Liver (tissue), 3 donors: ENCODE measurements around the gene RRN3.
"Not testable (repeated sequence)": the region's sequence is repeated elsewhere in the genome, so short reads cannot be mapped to it uniquely, and the experiment has no call there.

ENCODE experiments used
- EGR1 ChIP-seq, 2 donors: IDR thresholded peaks; 2 replicates each; pipeline ENCODE4 v1.6.1; 2016 to 2018; ENCODE audit warnings: antibody characterized with exemption in 2 of 2, low read depth in 2 of 2
- FOXA1 ChIP-seq: IDR thresholded peaks from 2 replicates; pipeline ENCODE4 v1.6.1; 2016; ENCODE audit warnings: antibody characterized with exemption
- FOXA2 ChIP-seq: IDR thresholded peaks from 2 replicates; pipeline ENCODE4 v1.6.1; 2016; ENCODE audit warnings: antibody characterized with exemption
- HNF4G ChIP-seq: IDR thresholded peaks from 2 replicates; pipeline ENCODE4 v1.6.1; 2016; ENCODE audit warnings: antibody characterized with exemption
- JUND ChIP-seq, 2 donors: IDR thresholded peaks; 2 replicates each; pipeline ENCODE4 v1.6.1; 2016; ENCODE audit warnings: antibody characterized with exemption in 2 of 2
- MAX ChIP-seq: IDR thresholded peaks from 2 replicates; pipeline ENCODE4 v1.6.1; 2016; ENCODE audit warnings: antibody characterized with exemption
- RAD21 ChIP-seq, 2 donors: IDR thresholded peaks; 2 replicates each; pipeline ENCODE4 v1.6.1; 2016; ENCODE audit warnings: antibody characterized with exemption in 2 of 2, mild to moderate bottlenecking in 2 of 2
- RXRA ChIP-seq, 2 donors: IDR thresholded peaks; 2 replicates each; pipeline ENCODE4 v1.6.1; 2017 to 2018; ENCODE audit warnings: antibody characterized with exemption in 2 of 2, mild to moderate bottlenecking in 1 of 2
- TAF1 ChIP-seq: conservative IDR thresholded peaks from 2 replicates; pipeline ENCODE4 v1.6.1; 2016; ENCODE audit warnings: antibody characterized with exemption, mild to moderate bottlenecking
- TF ChIP-seq, protein P1 (sequence below): fragments of 150-350 bp; IDR thresholded peaks from 2 replicates; pipeline ENCODE4 v1.5.1; 2017; ENCODE audit warnings: improper control_type of control experiment, low read depth, low read length; ENCODE audit not compliant: missing input control
- TF ChIP-seq, protein P2 (sequence below): IDR thresholded peaks from 2 replicates; pipeline ENCODE4 v1.6.1; 2016; ENCODE audit warnings: antibody characterized with exemption, mild to moderate bottlenecking
- TF ChIP-seq, protein P3 (sequence below): IDR thresholded peaks from 2 replicates; pipeline ENCODE4 v1.6.1; 2016; ENCODE audit warnings: antibody characterized with exemption
- donor health status: healthy.
- donor health status: healthy.

DNA sequence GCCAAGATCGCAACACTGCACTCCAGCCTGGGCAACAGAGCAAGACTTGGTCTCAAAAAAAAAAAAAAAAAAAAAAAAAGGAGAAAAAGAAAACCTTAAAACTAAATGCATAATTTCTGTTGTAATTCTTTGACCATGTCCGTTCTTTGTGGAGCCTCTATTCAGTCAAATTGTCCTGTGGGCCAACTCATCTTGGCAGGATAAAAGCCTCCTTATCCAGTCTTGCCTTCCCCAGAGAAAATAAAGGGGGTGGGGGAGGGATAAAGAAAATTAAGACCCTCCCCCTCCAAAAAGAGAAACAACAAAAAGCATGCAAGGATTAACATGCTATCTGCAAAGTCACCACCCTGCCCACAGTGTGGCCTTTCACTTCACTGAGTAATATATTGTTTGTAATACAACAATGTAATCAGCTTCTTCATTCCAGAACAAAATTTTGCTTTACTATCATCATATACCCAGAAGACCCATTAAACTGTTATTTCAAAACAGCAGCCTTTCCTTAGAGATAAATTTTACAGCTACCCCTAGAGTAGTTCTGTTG lies 5.4 kb upstream of the RRN3 start:
- TF ChIP-seq MAX; RAD21 (IDR thresholded peaks at IDR 0.05); HNF4G; EGR1 (IDR thresholded peaks at IDR 0.05; ENCODE audit: low read depth in 2 of 2); TAF1; FOXA1; JUND (IDR thresholded peaks at IDR 0.05); FOXA2; RXRA (IDR thresholded peaks at IDR 0.05): not testable (repeated sequence)
- TF ChIP-seq, protein P1, sequence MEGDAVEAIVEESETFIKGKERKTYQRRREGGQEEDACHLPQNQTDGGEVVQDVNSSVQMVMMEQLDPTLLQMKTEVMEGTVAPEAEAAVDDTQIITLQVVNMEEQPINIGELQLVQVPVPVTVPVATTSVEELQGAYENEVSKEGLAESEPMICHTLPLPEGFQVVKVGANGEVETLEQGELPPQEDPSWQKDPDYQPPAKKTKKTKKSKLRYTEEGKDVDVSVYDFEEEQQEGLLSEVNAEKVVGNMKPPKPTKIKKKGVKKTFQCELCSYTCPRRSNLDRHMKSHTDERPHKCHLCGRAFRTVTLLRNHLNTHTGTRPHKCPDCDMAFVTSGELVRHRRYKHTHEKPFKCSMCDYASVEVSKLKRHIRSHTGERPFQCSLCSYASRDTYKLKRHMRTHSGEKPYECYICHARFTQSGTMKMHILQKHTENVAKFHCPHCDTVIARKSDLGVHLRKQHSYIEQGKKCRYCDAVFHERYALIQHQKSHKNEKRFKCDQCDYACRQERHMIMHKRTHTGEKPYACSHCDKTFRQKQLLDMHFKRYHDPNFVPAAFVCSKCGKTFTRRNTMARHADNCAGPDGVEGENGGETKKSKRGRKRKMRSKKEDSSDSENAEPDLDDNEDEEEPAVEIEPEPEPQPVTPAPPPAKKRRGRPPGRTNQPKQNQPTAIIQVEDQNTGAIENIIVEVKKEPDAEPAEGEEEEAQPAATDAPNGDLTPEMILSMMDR = not testable (repeated sequence)
- TF ChIP-seq, protein P2, sequence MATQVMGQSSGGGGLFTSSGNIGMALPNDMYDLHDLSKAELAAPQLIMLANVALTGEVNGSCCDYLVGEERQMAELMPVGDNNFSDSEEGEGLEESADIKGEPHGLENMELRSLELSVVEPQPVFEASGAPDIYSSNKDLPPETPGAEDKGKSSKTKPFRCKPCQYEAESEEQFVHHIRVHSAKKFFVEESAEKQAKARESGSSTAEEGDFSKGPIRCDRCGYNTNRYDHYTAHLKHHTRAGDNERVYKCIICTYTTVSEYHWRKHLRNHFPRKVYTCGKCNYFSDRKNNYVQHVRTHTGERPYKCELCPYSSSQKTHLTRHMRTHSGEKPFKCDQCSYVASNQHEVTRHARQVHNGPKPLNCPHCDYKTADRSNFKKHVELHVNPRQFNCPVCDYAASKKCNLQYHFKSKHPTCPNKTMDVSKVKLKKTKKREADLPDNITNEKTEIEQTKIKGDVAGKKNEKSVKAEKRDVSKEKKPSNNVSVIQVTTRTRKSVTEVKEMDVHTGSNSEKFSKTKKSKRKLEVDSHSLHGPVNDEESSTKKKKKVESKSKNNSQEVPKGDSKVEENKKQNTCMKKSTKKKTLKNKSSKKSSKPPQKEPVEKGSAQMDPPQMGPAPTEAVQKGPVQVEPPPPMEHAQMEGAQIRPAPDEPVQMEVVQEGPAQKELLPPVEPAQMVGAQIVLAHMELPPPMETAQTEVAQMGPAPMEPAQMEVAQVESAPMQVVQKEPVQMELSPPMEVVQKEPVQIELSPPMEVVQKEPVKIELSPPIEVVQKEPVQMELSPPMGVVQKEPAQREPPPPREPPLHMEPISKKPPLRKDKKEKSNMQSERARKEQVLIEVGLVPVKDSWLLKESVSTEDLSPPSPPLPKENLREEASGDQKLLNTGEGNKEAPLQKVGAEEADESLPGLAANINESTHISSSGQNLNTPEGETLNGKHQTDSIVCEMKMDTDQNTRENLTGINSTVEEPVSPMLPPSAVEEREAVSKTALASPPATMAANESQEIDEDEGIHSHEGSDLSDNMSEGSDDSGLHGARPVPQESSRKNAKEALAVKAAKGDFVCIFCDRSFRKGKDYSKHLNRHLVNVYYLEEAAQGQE = not testable (repeated sequence)
- TF ChIP-seq, protein P3, sequence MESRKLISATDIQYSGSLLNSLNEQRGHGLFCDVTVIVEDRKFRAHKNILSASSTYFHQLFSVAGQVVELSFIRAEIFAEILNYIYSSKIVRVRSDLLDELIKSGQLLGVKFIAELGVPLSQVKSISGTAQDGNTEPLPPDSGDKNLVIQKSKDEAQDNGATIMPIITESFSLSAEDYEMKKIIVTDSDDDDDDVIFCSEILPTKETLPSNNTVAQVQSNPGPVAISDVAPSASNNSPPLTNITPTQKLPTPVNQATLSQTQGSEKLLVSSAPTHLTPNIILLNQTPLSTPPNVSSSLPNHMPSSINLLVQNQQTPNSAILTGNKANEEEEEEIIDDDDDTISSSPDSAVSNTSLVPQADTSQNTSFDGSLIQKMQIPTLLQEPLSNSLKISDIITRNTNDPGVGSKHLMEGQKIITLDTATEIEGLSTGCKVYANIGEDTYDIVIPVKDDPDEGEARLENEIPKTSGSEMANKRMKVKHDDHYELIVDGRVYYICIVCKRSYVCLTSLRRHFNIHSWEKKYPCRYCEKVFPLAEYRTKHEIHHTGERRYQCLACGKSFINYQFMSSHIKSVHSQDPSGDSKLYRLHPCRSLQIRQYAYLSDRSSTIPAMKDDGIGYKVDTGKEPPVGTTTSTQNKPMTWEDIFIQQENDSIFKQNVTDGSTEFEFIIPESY = not testable (repeated sequence)
